ENCODE data around the gene LSAMP.

DNA sequence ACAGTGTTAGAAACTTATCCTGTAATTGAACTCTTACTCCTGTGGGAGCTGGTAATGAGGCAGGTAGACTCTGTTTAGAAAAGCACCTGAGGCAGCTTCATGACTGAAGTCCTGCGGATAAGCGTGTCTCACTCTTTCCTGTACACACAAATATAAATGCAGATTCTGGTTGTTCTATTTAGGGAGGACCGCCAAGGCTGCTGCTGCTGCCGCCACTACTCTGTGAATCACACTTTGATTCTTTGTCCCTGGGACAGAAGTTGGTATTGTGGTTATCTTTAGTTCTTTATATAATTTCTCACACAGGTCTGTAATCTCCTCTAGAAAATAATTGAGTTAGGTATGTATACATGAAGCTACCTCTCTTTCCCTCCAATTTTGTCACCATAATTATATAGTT is 3.6 kb downstream of the LSAMP start:
- TF ChIP-seq ZNF654 (tag by site-specific recombination; IDR thresholded peaks at IDR 0.05; ENCODE audit: low read depth) = no peak
- TF ChIP-seq, protein P1, sequence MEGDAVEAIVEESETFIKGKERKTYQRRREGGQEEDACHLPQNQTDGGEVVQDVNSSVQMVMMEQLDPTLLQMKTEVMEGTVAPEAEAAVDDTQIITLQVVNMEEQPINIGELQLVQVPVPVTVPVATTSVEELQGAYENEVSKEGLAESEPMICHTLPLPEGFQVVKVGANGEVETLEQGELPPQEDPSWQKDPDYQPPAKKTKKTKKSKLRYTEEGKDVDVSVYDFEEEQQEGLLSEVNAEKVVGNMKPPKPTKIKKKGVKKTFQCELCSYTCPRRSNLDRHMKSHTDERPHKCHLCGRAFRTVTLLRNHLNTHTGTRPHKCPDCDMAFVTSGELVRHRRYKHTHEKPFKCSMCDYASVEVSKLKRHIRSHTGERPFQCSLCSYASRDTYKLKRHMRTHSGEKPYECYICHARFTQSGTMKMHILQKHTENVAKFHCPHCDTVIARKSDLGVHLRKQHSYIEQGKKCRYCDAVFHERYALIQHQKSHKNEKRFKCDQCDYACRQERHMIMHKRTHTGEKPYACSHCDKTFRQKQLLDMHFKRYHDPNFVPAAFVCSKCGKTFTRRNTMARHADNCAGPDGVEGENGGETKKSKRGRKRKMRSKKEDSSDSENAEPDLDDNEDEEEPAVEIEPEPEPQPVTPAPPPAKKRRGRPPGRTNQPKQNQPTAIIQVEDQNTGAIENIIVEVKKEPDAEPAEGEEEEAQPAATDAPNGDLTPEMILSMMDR (tag by site-specific recombination; IDR thresholded peaks at IDR 0.05) = no peak
- TF ChIP-seq, protein P2, sequence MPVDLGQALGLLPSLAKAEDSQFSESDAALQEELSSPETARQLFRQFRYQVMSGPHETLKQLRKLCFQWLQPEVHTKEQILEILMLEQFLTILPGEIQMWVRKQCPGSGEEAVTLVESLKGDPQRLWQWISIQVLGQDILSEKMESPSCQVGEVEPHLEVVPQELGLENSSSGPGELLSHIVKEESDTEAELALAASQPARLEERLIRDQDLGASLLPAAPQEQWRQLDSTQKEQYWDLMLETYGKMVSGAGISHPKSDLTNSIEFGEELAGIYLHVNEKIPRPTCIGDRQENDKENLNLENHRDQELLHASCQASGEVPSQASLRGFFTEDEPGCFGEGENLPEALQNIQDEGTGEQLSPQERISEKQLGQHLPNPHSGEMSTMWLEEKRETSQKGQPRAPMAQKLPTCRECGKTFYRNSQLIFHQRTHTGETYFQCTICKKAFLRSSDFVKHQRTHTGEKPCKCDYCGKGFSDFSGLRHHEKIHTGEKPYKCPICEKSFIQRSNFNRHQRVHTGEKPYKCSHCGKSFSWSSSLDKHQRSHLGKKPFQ (tag by site-specific recombination; IDR thresholded peaks at IDR 0.05) = no peak
